NT2/D1 (cell line): ENCODE data around the gene GULP1.

Experiments
- YY1 ChIP-seq: IDR thresholded peaks from 2 replicates; pipeline ENCODE4 v1.6.1; 2011; ENCODE audit not compliant: insufficient read length, insufficient read depth
- ZNF274 ChIP-seq: IDR thresholded peaks from 2 replicates; pipeline ENCODE4 v1.6.1; 2011; ENCODE audit warnings: mild to moderate bottlenecking, low read depth, low read length

- TF ChIP-seq ZNF274 (no peak), YY1 (no peak)
These were observed 46.4 kb upstream of the GULP1 start for GRCh38 chr2:188245230-188245629.
